ENCODE results near the gene FAF2.

FAF2 gene

GRCh38 chr5:176533894-176534611 lies 85.9 kb downstream of the FAF2 start:
- no peak for DNase-seq

DNA sequence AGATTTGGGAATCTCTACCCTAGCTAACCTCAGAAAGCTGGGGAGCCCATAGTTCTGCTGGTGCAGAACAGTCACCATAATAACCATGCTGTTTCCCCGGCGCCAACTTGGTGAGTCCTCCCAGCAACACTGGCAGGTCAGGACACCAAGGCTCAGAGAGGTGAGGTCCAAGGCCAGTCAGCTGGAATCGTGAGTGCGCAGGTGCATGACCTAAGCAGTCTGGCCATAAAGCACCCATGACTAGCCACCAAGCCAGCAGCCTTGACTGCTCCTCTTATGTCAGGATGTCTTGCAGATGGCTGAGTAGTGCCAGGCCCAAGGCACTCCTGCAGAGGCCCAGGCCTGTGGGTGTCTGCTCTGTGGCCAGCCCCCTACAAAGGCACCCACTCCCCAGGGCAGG lies 86.5 kb downstream of the FAF2 start:
- no peak for DNase-seq

GRCh38 chr5:176535101-176535663 lies 87.0 kb downstream of the FAF2 start:
- DNase-seq = no peak

DNA sequence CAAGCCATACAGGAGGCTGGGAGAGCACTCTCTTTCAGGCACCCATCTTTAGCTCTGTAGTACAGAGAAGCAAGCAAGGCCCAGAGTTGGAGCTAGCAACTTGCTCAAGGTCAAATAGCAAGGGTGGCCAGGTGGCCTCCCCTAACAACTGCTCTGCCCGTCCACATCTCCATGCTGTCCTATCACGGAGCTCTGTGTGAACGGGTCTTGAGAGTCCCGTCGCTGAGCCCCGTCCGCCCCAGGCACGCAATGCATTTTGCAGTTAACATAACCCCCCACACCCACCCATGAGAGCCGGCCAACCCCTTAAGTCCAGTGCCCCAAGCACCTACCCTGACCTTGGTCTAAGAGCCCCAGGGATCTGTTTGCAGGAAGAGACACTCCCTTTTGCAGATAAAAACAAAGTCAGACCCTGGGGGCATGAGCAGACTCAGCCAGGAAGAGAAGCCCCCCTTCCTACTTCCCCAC lies 87.5 kb downstream of the FAF2 start:
- DNase-seq = no peak

- DNase-seq = peak; percentile 32
Observed at GRCh38 chr5:176536132-176536901, 88.1 kb downstream of the FAF2 start.

GRCh38 chr5:176536902-176537553 lies 88.8 kb downstream of the FAF2 start, which contains the start of gene RNF44:
Gene RNF44 (minus strand): TSS chr5:176537402. CDS start chr5:176532472, 4,930 bp downstream.
- peak; percentile 83 for DNase-seq

DNA sequence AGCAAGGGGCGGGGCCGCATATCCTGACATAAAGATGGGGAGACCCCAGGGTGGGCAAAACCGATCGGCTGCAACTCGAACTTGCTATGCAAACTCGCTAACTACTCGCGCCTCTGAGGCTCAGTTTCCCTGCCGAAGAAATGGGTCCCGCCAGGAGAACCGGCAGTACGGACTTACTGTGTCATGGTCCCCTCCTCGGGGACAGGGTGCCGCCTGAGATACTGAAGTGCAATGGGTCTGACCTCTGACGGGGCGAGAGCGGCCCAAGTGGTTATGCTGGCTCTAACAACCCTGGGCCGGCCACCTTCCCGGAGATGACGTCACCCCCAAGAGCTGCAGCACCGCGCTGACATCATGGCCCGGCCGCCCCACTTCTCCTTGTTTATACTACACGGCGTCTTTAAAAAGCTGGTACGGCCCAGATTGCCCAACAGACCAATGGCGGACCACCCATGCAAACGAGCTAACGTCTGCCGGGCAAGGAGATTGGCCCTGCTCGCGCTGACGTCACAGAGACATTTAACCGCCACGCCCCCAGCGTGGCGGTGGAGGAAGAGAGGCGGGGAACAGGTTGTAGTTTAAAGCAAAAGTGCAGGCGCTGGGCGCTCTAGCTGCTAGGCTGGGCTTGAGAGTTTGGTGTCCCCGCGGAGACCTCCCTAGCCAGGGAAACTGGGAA lies 89.5 kb downstream of the FAF2 start:
- DNase-seq = peak; percentile 87

DNA sequence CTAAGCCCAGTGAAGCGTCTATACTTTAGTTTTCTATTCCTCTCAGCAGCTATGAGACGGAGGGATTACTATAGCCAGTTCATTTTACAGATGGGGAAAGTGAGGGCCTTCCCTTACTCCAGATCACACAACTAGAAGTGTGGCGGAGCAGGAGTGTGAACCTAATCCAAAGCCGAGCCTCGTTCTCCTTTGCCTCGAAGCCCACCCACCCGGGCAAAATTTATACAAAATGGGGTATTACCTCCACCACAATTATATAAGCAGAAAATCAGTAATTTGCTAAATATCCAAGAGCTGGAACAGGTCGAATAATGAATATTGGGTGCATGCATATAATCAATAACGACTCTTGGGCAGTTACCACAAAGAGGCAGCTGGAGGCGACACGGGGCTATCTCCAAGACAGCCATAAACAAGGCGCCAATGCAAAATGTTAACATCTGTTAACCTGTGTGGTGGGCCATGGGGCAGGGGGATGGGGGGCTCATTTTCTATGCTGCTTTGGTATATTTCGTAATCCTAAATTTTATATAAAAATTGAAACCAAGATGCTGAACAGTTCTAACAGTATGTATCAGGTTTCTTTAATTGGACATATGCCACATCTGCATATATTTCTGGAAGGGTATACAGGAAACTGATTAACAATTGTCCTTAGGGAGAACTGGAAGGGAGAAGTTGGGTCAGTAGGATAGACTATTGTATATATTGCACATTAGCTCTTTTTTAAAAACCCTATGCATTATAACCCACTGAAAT lies 90.2 kb downstream of the FAF2 start:
- no peak for DNase-seq

DNA sequence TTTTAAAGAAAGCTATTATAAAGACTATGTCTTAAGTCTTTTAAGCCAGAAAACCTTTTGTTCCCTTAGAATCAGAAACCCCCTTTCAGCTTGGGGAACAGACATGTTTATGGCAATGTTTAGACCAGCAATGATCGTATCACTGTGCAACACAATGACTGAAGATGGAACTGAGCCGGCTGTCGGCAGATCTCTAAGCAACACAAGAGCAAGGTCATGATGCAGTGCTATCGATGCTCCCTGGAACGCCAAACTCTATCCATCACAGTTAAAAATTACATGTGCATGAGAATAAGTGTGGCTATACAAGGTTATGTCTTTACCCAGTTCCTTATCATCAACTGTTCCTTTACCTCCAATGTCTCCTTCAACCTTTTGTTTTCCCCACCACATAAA lies 90.8 kb downstream of the FAF2 start:
- no peak for DNase-seq

- DNase-seq = no peak
Observed at GRCh38 chr5:176540476-176540899, 92.3 kb downstream of the FAF2 start.

- DNase-seq = no peak
Observed at GRCh38 chr5:176540956-176541337, 92.8 kb downstream of the FAF2 start.

DNA sequence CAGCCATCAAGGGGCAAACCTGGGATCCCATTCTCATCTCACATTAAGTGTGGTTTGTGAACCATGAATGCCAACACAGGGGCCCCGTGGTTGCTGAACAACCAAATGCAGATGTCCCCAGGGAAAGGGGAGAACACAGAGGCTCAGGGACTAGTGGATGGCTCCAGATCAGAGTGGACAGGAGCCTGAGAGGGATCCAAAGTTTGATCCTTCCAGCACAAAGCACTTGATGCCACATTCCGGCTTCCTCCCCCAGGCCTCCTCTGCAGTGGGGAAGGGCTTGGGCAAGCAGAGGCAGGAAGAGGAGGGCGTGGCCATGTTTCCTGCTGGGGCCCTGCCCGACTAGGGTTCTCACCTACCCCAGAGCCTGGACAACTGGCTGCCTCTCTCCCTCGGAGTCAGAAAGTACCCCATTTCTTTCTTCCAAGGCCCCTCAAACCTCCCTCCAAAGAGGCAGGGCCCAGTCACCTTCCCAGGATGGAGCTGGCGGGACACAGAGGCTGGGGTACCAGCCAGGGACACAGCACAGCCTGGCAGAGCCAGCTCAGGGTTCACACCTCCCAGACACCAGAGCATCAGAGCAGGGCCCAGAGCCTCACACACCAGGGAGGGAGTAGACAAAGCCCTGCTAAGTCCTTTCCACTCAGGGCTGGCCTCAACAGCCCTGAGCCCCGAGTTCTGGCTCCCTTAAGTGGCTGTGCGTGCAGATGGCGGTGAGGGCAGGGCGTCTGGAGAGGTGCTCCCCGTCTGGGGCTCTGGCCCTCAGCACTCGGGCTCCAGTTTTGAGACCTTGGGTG lies 93.4 kb downstream of the FAF2 start:
- DNase-seq = no peak

DNA sequence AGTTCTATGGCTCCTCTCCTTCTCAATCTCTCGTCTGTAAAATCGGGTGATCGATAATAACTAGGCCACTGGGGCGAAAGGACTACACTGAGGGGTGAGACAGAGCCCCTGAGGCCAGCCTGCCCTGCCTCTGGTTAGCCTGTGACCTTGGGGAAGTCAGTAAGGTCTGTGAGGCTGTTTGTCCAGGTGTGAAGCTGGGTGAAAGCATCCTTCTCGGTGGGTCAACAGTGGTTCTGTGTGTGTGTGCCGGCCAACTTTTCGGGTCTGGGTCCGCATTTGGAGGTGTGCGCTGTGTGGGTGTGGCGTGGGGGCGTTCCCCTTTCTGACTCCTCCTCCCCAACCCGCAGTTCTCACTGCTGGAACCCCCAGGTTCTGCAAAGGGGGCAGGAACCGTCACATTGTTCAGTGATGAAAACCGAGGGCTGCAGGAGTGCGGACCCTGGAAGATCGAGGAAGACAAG lies 94.0 kb downstream of the FAF2 start:
- no peak for DNase-seq

- no peak for DNase-seq
Observed at GRCh38 chr5:176542596-176543427, 94.6 kb downstream of the FAF2 start.

GRCh38 chr5:176543428-176544182 lies 95.4 kb downstream of the FAF2 start:
- DNase-seq = no peak

- DNase-seq = no peak
Observed at GRCh38 chr5:176545388-176545736, 97.2 kb downstream of the FAF2 start.

GRCh38 chr5:176545737-176546509 lies 97.7 kb downstream of the FAF2 start:
- DNase-seq = no peak

- DNase-seq = no peak
Observed at GRCh38 chr5:176547802-176548201, 99.6 kb downstream of the FAF2 start.
